GM12878 (cell line): ENCODE results near the gene SIL1. TPM values are rescaled to one million over a fixed set of nuclear protein-coding genes. Genes with fewer than 3 reads are reported as not detected.
A peak's percentile ranks its signal among the peaks of the same experiment; 100 is the strongest.

Experiments used
- ATAC-seq: fragments of 200-7000 bp; cut with Tn5 transposase; 3 replicates; pipeline ENCODE4 v1.9.1; 2020; ENCODE audit warnings: mild to moderate bottlenecking, moderate library complexity
- BruUV-seq: library from RNA; stranded (reverse); fragments of 400-500 nt; replicated peaks from 2 replicates; lab custom pipeline; 2021; lab: Mats Ljungman, UMichigan
- CTCF ChIA-PET: fragments of 300-600 bp; sonication (Branson Sonifier 250); formaldehyde crosslinking; extraction: SDS; loops from one replicate; lab custom pipeline; 2021; ENCODE audit warnings: inconsistent platforms; lab: Yijun Ruan, JAX
- POLR2A ChIA-PET: fragments of 350-600 bp; formaldehyde crosslinking; extraction: SDS; loops from one replicate; lab custom pipeline; 2021; ENCODE audit warnings: inconsistent platforms; lab: Charles Lee
- RAD21 ChIA-PET: fragments of 300-600 bp; sonication (Branson Sonifier 250); formaldehyde crosslinking; loops from one replicate; lab custom pipeline; 2023; ENCODE audit warnings: antibody characterized with exemption; ENCODE audit not compliant: unreplicated experiment; lab: Charles Lee
- SMC1A ChIA-PET: fragments of 300-600 bp; sonication (Branson Sonifier 250); formaldehyde crosslinking; loops from one replicate; lab custom pipeline; 2023; ENCODE audit not compliant: unreplicated experiment, uncharacterized antibody; lab: Charles Lee
- DNase-seq: peaks from one replicate; pipeline ENCODE4 v3.0.0-alpha.2; 2011; ENCODE audit warnings: low read depth, low spot score
- FAIRE-seq: peaks from 3 replicates; lab custom pipeline; 2011; peaks lifted over from hg19 to GRCh38; lab: Jason Lieb, UNC
- H2AFZ ChIP-seq: 2 replicates; pipeline ENCODE4 v1.6.0; 2011; ENCODE audit warnings: low read depth, low read length, control low read depth; ENCODE audit not compliant: control insufficient read depth
- H3K27ac ChIP-seq: 2 replicates; pipeline ENCODE4 v1.5.1; 2011; ENCODE audit warnings: control low read depth; ENCODE audit not compliant: control insufficient read depth, insufficient read depth
- H3K27me3 ChIP-seq, 2 experiments: replicated peaks in 1 of 2; 2 replicates each; pipeline versions ENCODE4 v1.6.0 to v1.6.1; 2011; ENCODE audit warnings: low read length in 1 of 2; ENCODE audit not compliant: control insufficient read depth in 2 of 2, insufficient read depth in 2 of 2
- H3K36me3 ChIP-seq, 2 experiments: 2 replicates each; pipeline ENCODE4 v1.5.1; 2011; ENCODE audit warnings: low read length in 1 of 2; ENCODE audit not compliant: control insufficient read depth in 2 of 2, insufficient read depth in 2 of 2
- H3K4me1 ChIP-seq: 2 replicates; pipeline ENCODE4 v1.6.1; 2011; ENCODE audit warnings: mild to moderate bottlenecking, low read length, moderate library complexity, mixed read lengths; ENCODE audit not compliant: control insufficient read depth, insufficient read depth
- H3K4me2 ChIP-seq: 2 replicates; pipeline ENCODE4 v1.6.0; 2011; ENCODE audit warnings: control low read depth; ENCODE audit not compliant: control insufficient read depth, insufficient read depth
- H3K4me3 ChIP-seq: fragments of 200-600 bp; sonication (generic); 2 replicates; pipeline ENCODE4 v1.5.1; 2016
- H3K79me2 ChIP-seq: 2 replicates; pipeline ENCODE4 v1.6.0; 2011; ENCODE audit warnings: low read length; ENCODE audit not compliant: control insufficient read depth, insufficient read depth
- H3K9ac ChIP-seq: 2 replicates; pipeline ENCODE4 v1.8.0; 2011; ENCODE audit warnings: low read length, control low read depth, mixed read lengths; ENCODE audit not compliant: control insufficient read depth, insufficient read depth
- H3K9me3 ChIP-seq: replicated peaks from 3 replicates; pipeline ENCODE4 v1.5.1; 2011; ENCODE audit warnings: mild to moderate bottlenecking, low read length; ENCODE audit not compliant: control insufficient read depth, insufficient read depth
- H4K20me1 ChIP-seq: 2 replicates; pipeline ENCODE4 v1.6.0; 2011; ENCODE audit not compliant: control insufficient read depth, insufficient read depth
- BCL11A ChIP-seq: IDR thresholded peaks from 2 replicates; pipeline ENCODE4 v1.6.1; 2011; ENCODE audit warnings: low read depth, low read length
- BHLHE40 ChIP-seq, 2 experiments: fragments of 450-650 bp in 1 of 2; IDR thresholded peaks; 2 replicates each; pipeline ENCODE4 v1.6.1; 2011 to 2017; ENCODE audit warnings: low read depth in 2 of 2, borderline replicate concordance in 1 of 2, improper control_type of control experiment in 1 of 2, low read length in 1 of 2, mild to moderate bottlenecking in 1 of 2
- CREB1 ChIP-seq: IDR thresholded peaks from 2 replicates; pipeline ENCODE4 v1.6.1; 2012; ENCODE audit warnings: low read depth, mild to moderate bottlenecking, inconsistent platforms
- DPF2 ChIP-seq: fragments of 450-650 bp; IDR thresholded peaks from 2 replicates; pipeline ENCODE4 v1.6.1; 2017; ENCODE audit warnings: mild to moderate bottlenecking
- HCFC1 ChIP-seq: fragments of 150-350 bp; IDR thresholded peaks from 2 replicates; pipeline ENCODE4 v1.6.1; 2014; ENCODE audit warnings: low read length
- NR2C1 ChIP-seq: fragments of 450-650 bp; IDR thresholded peaks from 2 replicates; pipeline ENCODE4 v1.6.1; 2017; ENCODE audit warnings: antibody characterized with exemption, mild to moderate bottlenecking, moderate library complexity
- PBX3 ChIP-seq: IDR thresholded peaks from 2 replicates; pipeline ENCODE4 v1.6.1; 2011; ENCODE audit warnings: mild to moderate bottlenecking, low read depth, low read length, moderate library complexity; ENCODE audit not compliant: insufficient replicate concordance
- POLR2A ChIP-seq: IDR thresholded peaks from 2 replicates; pipeline ENCODE4 v1.6.1; 2011; ENCODE audit warnings: low read depth, mild to moderate bottlenecking, low read length
- ZNF384 ChIP-seq: IDR thresholded peaks from 2 replicates; pipeline ENCODE4 v1.6.1; 2012; ENCODE audit warnings: low read depth, mild to moderate bottlenecking, low read length, improper control_type of control experiment, borderline replicate concordance
- WGBS: methylation state at CpG from one replicate; pipeline ENCODE4 v1.1.6; 2016; ENCODE audit warnings: low lambda C conversion rate; ENCODE audit not compliant: insufficient replicate concordance, insufficient coverage; ENCODE audit errors: missing lambda C conversion rate; 5-methylcytosine and 5-hydroxymethylcytosine counted together
- in situ Hi-C: fragments of 300-500 bp; cut with MboI; formaldehyde crosslinking; loops from 9 replicates; pipeline ENCODE4 v1.14.3; 2018; ENCODE audit warnings: mixed read lengths
- intact Hi-C: fragments of 100-400 bp; cut with micrococcal nuclease; formaldehyde crosslinking; loops from one replicate; pipeline ENCODE4 v1.14.2; 2022; ENCODE audit not compliant: unreplicated experiment
- polyA plus RNA-seq, 11 experiments: library from polyadenylated mRNA; depleted of rRNA in 4 of 11; unstranded in 6 of 11; stranded (reverse) in 5 of 11; fragments of >200 nt; fragmentation: Nextera tagmentation in 4 of 11; fragmentation: Illumina TruSeq in 1 of 11; extraction: Ambion mirVana in 4 of 11; extraction: Trizol in 1 of 11; gene quantifications; 1 replicate in 1 of 11; 2 replicates in 10 of 11; pipeline versions ENCODE4 v1.2.1 to v1.2.3, GENCODE V29; 2011 to 2016; ENCODE audit warnings: inconsistent platforms in 2 of 11, missing spikeins in 2 of 11, low read depth in 1 of 11
- total RNA-seq, 4 experiments: library from RNA; depleted of rRNA in 3 of 4; stranded (reverse); fragments of >200 nt in 3 of 4; fragmentation: Illumina TruSeq in 1 of 4; extraction: Trizol in 1 of 4; gene quantifications; 2 replicates each; pipeline versions ENCODE4 v1.2.1 to v1.2.3, GENCODE V29; 2013 to 2021

Gene SIL1
- total and polyA plus RNA-seq, 10 of the 15 experiments (the other 5 are each of a cell fraction or from before 2014, with no cell fraction given): 4.1 to 49.8 (median 29.4) TPM

- Histone ChIP-seq H3K79me2 (no peaks in the 10 kb centered on the region), H2AFZ (no peak overlapping the region), H3K4me1 (no peaks in the 10 kb centered on the region), H3K36me3 (peaks cover 4 to 15% of the 10 kb centered on the region in 2 experiments), H3K4me3 (no peak overlapping the region), H3K9ac (no peak overlapping the region), H3K4me2 (no peak overlapping the region), H3K27ac (no peak overlapping the region), H3K27me3 (no peaks in the 10 kb centered on the region), H3K9me3 (no peaks in the 10 kb centered on the region), H4K20me1 (no peaks in the 10 kb centered on the region)
- in situ Hi-C loops (no loop called here), intact Hi-C loops (no loop called here)
- BruUV-seq: no TSS peak
- WGBS: 92% methylated on average over 25 of the region's 25 CpGs
- no peak for DNase-seq
- CTCF ChIA-PET: no interaction called here
- TF ChIP-seq NR2C1 (no peak), POLR2A (peak; percentile 49), BCL11A (no peak), ZNF384 (no peak), DPF2 (no peak)
- no peak for FAIRE-seq
- POLR2A ChIA-PET: no interaction called here
- RAD21 ChIA-PET: no interaction called here
- SMC1A ChIA-PET: no interaction called here
- ATAC-seq: peak; percentile 16; the same call in 1 of the 3 replicates
Measured at GRCh38 chr5:138937392-138938387, 260.5 kb downstream of the SIL1 start.

GRCh38 chr5:138936968-138937345 is 261.2 kb downstream of the SIL1 start:
- no peaks in the 10 kb centered on the region for H3K9me3 ChIP-seq
- no peak for FAIRE-seq
- ChIA-PET RAD21 (no interaction called here), CTCF (no interaction called here), SMC1A (no interaction called here), POLR2A (no interaction called here)
- 69% methylated on average over 2 of the region's 2 CpGs for WGBS
- BruUV-seq: no TSS peak
- no peaks in the 10 kb centered on the region for H3K79me2 ChIP-seq
- no peak overlapping the region for H3K9ac ChIP-seq
- DNase-seq: no peak
- peaks cover 10 to 19% of the 10 kb centered on the region in 2 experiments for H3K36me3 ChIP-seq
- H3K27ac ChIP-seq: no peak overlapping the region
- no peak for TF ChIP-seq PBX3
- no peak for TF ChIP-seq CREB1
- no peak for TF ChIP-seq HCFC1
- TF ChIP-seq BHLHE40 (IDR thresholded peaks at IDR 0.05; ENCODE audit: borderline replicate concordance in 1 of 2, low read depth in 2 of 2, low read length in 1 of 2): no peak
- H4K20me1 ChIP-seq: no peaks in the 10 kb centered on the region
- H3K4me2 ChIP-seq: no peak overlapping the region
- H3K4me1 ChIP-seq: no peaks in the 10 kb centered on the region
- ATAC-seq: peak; percentile 26; the same call in 2 of the 3 replicates
- H3K4me3 ChIP-seq: no peak overlapping the region
- intact Hi-C loops: no loop called here
- no peak overlapping the region for H2AFZ ChIP-seq
- in situ Hi-C loops: no loop called here
- H3K27me3 ChIP-seq: no peaks in the 10 kb centered on the region
